Thymus (tissue), 11 donors: ENCODE results near the gene POLD1. TPM values are rescaled to one million over a fixed set of nuclear protein-coding genes. Genes with fewer than 3 reads are reported as not detected.

ENCODE experiments used
- DNase-seq, 9 donors: peaks; one replicate each; pipeline ENCODE4 v3.0.0-alpha.2; 2013; ENCODE audit warnings: low spot score in 9 of 9, low read depth in 6 of 9, missing footprints in 1 of 9
- H3K27ac ChIP-seq, 2 donors: one replicate each; pipeline ENCODE4 v1.5.1; 2013; ENCODE audit warnings: control low read depth in 1 of 2, low read depth in 1 of 2, low read length in 1 of 2, mild to moderate bottlenecking in 1 of 2, moderate library complexity in 1 of 2
- H3K27me3 ChIP-seq, 2 donors: one replicate each; pipeline ENCODE4 v1.5.1; 2013; ENCODE audit warnings: low read length in 1 of 2; ENCODE audit not compliant: control insufficient read depth in 2 of 2, insufficient read depth in 1 of 2
- H3K36me3 ChIP-seq, 2 donors: one replicate each; pipeline ENCODE4 v1.5.1; 2013; ENCODE audit warnings: low read length in 1 of 2, mild to moderate bottlenecking in 1 of 2, moderate library complexity in 1 of 2; ENCODE audit not compliant: control insufficient read depth in 2 of 2, insufficient read depth in 2 of 2
- H3K4me1 ChIP-seq, 2 donors: one replicate each; pipeline ENCODE4 v1.5.1; 2013; ENCODE audit warnings: low read length in 2 of 2; ENCODE audit not compliant: control insufficient read depth in 2 of 2, insufficient read depth in 2 of 2
- H3K4me3 ChIP-seq, 2 donors: one replicate each; pipeline ENCODE4 v1.5.1; 2013; ENCODE audit warnings: low read length in 2 of 2, control low read depth in 1 of 2, mild to moderate bottlenecking in 1 of 2
- H3K9me3 ChIP-seq, 2 donors: one replicate each; pipeline ENCODE4 v1.5.1; 2013; ENCODE audit warnings: low read length in 1 of 2, mild to moderate bottlenecking in 1 of 2; ENCODE audit not compliant: control insufficient read depth in 2 of 2, insufficient read depth in 1 of 2
- WGBS: extraction: QIAGEN DNeasy Blood & Tissue Kit; methylation state at CpG from one replicate; pipeline ENCODE4 v1.1.7; 2013; 5-methylcytosine and 5-hydroxymethylcytosine counted together
- polyA plus RNA-seq: library from polyadenylated mRNA; stranded (reverse); fragments of 200-250 nt; gene quantifications from one replicate; pipeline ENCODE4 v1.2.3, GENCODE V29; 2013
- total RNA-seq: library from RNA; stranded (reverse); fragments of 120-200 nt; gene quantifications from one replicate; pipeline ENCODE4 v1.2.4, GENCODE V29; 2013
- donor health status: healthy.

The POLD1 gene
- total and polyA plus RNA-seq, 2 donors = 39.5 to 61.8 TPM

DNA sequence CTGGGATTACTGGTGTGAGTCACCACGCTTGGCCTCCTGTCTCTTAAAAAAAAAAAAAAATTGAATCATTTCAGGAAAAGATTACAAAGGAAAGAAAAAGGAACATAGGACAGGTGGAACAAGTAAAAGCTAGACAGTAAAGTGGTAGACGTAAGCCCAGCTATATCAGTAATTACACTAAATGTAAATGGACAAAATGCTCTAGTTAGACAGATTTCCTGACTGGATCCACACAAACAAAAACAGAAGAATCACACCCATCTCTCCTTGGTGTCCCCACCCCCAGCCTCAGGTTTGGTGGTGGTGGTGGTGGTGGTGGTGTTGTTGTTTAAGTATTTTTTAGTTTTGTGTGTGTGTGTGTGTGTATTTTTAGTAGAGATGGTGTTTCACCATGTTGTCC lies 28.3 kb downstream of the POLD1 start:
- WGBS = over 99% methylated on average over 2 of the region's 2 CpGs
- DNase-seq = no peak
- Histone ChIP-seq H3K4me1 (peaks cover 0 to 11% of the 10 kb centered on the region in 2 donors), H3K4me3 (no peak overlapping the region), H3K27ac (no peak overlapping the region), H3K9me3 (peaks cover 0 to 4% of the 10 kb centered on the region in 2 donors), H3K36me3 (peaks cover 9 to 33% of the 10 kb centered on the region in 2 donors), H3K27me3 (no peaks in the 10 kb centered on the region)

- no peak overlapping the region for H3K27ac ChIP-seq
- H3K9me3 ChIP-seq = peaks cover 0 to 4% of the 10 kb centered on the region in 2 donors
- no peak overlapping the region for H3K4me3 ChIP-seq
- peaks cover 9 to 33% of the 10 kb centered on the region in 2 donors for H3K36me3 ChIP-seq
- 98% methylated on average over 13 of the region's 13 CpGs for WGBS
- H3K4me1 ChIP-seq = peaks cover 0 to 11% of the 10 kb centered on the region in 2 donors
- DNase-seq = no peak
- H3K27me3 ChIP-seq = peaks cover 2 to 4% of the 10 kb centered on the region in 2 donors
Observed at GRCh38 chr19:50413096-50413495, 28.9 kb downstream of the POLD1 start.

DNA sequence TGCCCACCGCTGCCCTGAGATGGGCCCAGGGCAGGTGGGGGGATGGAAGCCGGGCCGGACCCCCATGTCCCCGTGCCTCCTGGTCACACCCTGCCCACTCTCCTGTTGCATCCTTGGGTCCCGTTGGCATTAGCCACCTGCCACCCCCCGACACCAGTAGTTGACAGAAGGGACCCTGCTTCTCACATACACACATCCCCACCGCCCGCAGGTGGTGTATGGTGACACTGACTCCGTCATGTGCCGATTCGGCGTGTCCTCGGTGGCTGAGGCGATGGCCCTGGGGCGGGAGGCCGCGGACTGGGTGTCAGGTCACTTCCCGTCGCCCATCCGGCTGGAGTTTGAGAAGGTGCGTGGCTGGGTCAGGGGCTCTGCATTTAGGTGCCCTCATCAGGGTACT lies 29.4 kb downstream of the POLD1 start:
- Histone ChIP-seq H3K36me3 (peaks cover 9 to 31% of the 10 kb centered on the region in 2 donors), H3K27me3 (peaks cover 4 to 8% of the 10 kb centered on the region in 2 donors), H3K27ac (no peak overlapping the region), H3K9me3 (peaks cover 0 to 4% of the 10 kb centered on the region in 2 donors), H3K4me3 (no peak overlapping the region), H3K4me1 (peaks cover 0 to 11% of the 10 kb centered on the region in 2 donors)
- WGBS = 97% methylated on average over 21 of the region's 21 CpGs
- DNase-seq = no peak

DNA sequence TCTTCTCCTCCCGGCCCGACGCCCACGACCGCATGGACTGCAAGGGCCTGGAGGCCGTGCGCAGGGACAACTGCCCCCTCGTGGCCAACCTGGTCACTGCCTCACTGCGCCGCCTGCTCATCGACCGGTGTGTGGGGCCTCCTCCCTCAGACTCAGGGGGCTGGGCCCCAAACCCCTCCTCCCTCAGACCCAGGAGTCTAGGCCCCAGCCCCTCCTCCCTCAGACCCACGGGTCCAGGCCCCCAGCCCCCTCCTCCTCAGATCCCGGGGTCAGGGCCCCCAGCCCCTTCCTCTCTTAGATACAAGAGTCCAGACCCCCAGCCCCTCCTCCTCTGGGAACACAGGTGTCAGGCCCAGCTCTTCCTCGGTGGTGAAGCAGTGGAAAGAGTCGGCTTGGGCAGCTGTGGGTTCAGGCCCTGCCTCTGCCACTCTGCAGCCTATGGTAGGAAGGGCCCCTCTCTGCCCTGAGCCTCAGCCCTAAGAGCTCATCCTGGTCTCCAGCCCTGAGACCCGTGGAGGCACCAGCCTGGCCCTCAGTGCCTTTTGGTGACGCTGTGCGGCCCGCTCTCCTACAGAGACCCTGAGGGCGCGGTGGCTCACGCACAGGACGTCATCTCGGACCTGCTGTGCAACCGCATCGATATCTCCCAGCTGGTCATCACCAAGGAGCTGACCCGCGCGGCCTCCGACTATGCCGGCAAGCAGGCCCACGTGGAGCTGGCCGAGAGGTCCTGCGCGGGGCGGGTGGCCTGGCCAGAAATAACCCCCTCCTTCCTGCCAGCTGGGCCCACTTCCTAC lies 30.9 kb downstream of the POLD1 start:
- no peak overlapping the region for H3K4me3 ChIP-seq
- H3K27me3 ChIP-seq = peaks cover 9 to 23% of the 10 kb centered on the region in 2 donors
- peak in 8 of 9 donors; percentile 33 to 71 (median 45) for DNase-seq
- H3K4me1 ChIP-seq = peaks cover 0 to 15% of the 10 kb centered on the region in 2 donors
- 59% methylated on average over 37 of the region's 37 CpGs for WGBS
- peak overlapping the region; percentile 0 to 68 for H3K27ac ChIP-seq
- peaks cover 0 to 17% of the 10 kb centered on the region in 2 donors for H3K36me3 ChIP-seq
- H3K9me3 ChIP-seq = peaks cover 0 to 4% of the 10 kb centered on the region in 2 donors

DNA sequence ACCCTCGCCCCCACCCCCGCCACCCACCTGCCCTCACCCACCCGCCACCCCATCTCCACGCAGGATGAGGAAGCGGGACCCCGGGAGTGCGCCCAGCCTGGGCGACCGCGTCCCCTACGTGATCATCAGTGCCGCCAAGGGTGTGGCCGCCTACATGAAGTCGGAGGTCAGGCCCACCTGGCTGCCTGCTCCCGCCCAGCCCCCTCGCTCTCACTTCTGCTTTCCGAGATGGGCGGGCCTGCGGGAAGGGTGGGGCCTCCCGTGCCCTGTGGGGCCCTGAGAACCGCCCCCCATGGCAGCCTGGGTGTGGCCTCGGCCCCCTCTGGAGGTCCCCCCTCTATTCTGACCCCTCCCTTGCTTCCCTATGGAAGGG lies 31.5 kb downstream of the POLD1 start:
- peaks cover 0 to 4% of the 10 kb centered on the region in 2 donors for H3K9me3 ChIP-seq
- H3K27me3 ChIP-seq = peaks cover 9 to 27% of the 10 kb centered on the region in 2 donors
- H3K36me3 ChIP-seq = peaks cover 0 to 11% of the 10 kb centered on the region in 2 donors
- whole genome bisulfite sequencing = 51% methylated on average over 22 of the region's 22 CpGs
- peak in 1 of 9 donors; percentile 35 for DNase-seq
- peaks cover 0 to 15% of the 10 kb centered on the region in 2 donors for H3K4me1 ChIP-seq
- H3K27ac ChIP-seq = peak overlapping the region in 1 of 2 donors; percentile 0
- no peak overlapping the region for H3K4me3 ChIP-seq

- Histone ChIP-seq H3K4me3 (no peak overlapping the region), H3K9me3 (peaks cover 1 to 4% of the 10 kb centered on the region in 2 donors), H3K4me1 (peaks cover 0 to 15% of the 10 kb centered on the region in 2 donors), H3K27ac (no peak overlapping the region), H3K27me3 (peaks cover 9 to 30% of the 10 kb centered on the region in 2 donors), H3K36me3 (peaks cover 0 to 6% of the 10 kb centered on the region in 2 donors)
- 93% methylated on average over 35 of the region's 35 CpGs for WGBS
- no peak for DNase-seq
Observed at GRCh38 chr19:50416034-50416977, 32.2 kb downstream of the POLD1 start.

GRCh38 chr19:50417111-50418081 lies 33.2 kb downstream of the POLD1 start:
- peaks cover 9 to 30% of the 10 kb centered on the region in 2 donors for H3K27me3 ChIP-seq
- no peak for DNase-seq
- peaks cover 0 to 15% of the 10 kb centered on the region in 2 donors for H3K4me1 ChIP-seq
- H3K4me3 ChIP-seq = no peak overlapping the region
- H3K9me3 ChIP-seq = peaks cover 1 to 4% of the 10 kb centered on the region in 2 donors
- no peak overlapping the region for H3K27ac ChIP-seq
- H3K36me3 ChIP-seq = peaks cover 0 to 6% of the 10 kb centered on the region in 2 donors
- 93% methylated on average over 42 of the region's 42 CpGs for WGBS
